CD8-positive, alpha-beta memory T cell (primary cell): Measurements from ENCODE around the gene CCNQ. TPM values are rescaled to one million over a fixed set of nuclear protein-coding genes. Genes with fewer than 3 reads are reported as not detected.

Experiments
- CTCF ChIA-PET: fragments of 350-600 bp; sonication (Branson Sonifier 250); formaldehyde crosslinking; loops from one replicate; lab custom pipeline; 2021; ENCODE audit warnings: antibody characterized with exemption; lab: Charles Lee
- POLR2A ChIA-PET: fragments of 350-600 bp; sonication (Branson Sonifier 250); formaldehyde crosslinking; loops from one replicate; lab custom pipeline; 2021; ENCODE audit warnings: antibody characterized with exemption; lab: Charles Lee
- DNase-seq, 5 donors: peaks; one replicate each; pipeline versions ENCODE4 v3.0.0 to v3.0.0-alpha.2; 2020 to 2022; ENCODE audit warnings: mixed read lengths in 1 of 5
- H3K27ac ChIP-seq: one replicate; pipeline ENCODE4 v1.7.0; 2013; ENCODE audit warnings: low read depth, mild to moderate bottlenecking, low read length, moderate library complexity
- H3K27me3 ChIP-seq: 2 replicates; pipeline ENCODE4 v1.7.0; 2013; ENCODE audit warnings: low read length, mild to moderate bottlenecking; ENCODE audit not compliant: insufficient read depth, poor library complexity, severe bottlenecking
- H3K36me3 ChIP-seq: 2 replicates; pipeline ENCODE4 v1.7.0; 2013; ENCODE audit warnings: mild to moderate bottlenecking, low read length, moderate library complexity; ENCODE audit not compliant: insufficient read depth
- H3K4me1 ChIP-seq: 2 replicates; pipeline ENCODE4 v1.7.0; 2013; ENCODE audit warnings: mild to moderate bottlenecking, low read length, moderate library complexity; ENCODE audit not compliant: insufficient read depth
- H3K4me3 ChIP-seq: 2 replicates; pipeline ENCODE4 v1.7.0; 2013; ENCODE audit warnings: mild to moderate bottlenecking, low read length
- H3K9me3 ChIP-seq: 2 replicates; pipeline ENCODE4 v1.7.0; 2013; ENCODE audit warnings: mild to moderate bottlenecking, low read length
- H3K27ac Mint-ChIP-seq, 8 donors: one replicate each; pipeline ENCODE4 v1.8.0; 2020 to 2021; ENCODE audit warnings: mixed read lengths in 8 of 8, mild to moderate bottlenecking in 6 of 8, inconsistent platforms in 3 of 8, moderate library complexity in 3 of 8
- H3K27me3 Mint-ChIP-seq, 2 donors: one replicate each; pipeline ENCODE4 v1.8.0; 2020 to 2021; ENCODE audit warnings: mixed read lengths in 2 of 2, mild to moderate bottlenecking in 1 of 2, moderate library complexity in 1 of 2
- H3K36me3 Mint-ChIP-seq, 3 donors: one replicate each; pipeline ENCODE4 v1.8.0; 2020 to 2021; ENCODE audit warnings: mixed read lengths in 3 of 3, inconsistent platforms in 1 of 3, mild to moderate bottlenecking in 1 of 3
- H3K4me1 Mint-ChIP-seq, 3 donors: one replicate each; pipeline ENCODE4 v1.8.0; 2020 to 2021; ENCODE audit warnings: mixed read lengths in 3 of 3, inconsistent platforms in 1 of 3, mild to moderate bottlenecking in 1 of 3
- H3K4me3 Mint-ChIP-seq, 7 donors: one replicate each; pipeline ENCODE4 v1.8.0; 2020 to 2021; ENCODE audit warnings: mixed read lengths in 7 of 7, mild to moderate bottlenecking in 6 of 7, moderate library complexity in 4 of 7, inconsistent platforms in 2 of 7
- H3K9me3 Mint-ChIP-seq, 5 donors: one replicate each; pipeline ENCODE4 v1.8.0; 2020 to 2022; ENCODE audit warnings: mixed read lengths in 5 of 5, mild to moderate bottlenecking in 3 of 5, moderate library complexity in 2 of 5, inconsistent platforms in 1 of 5
- polyA plus RNA-seq: library from polyadenylated mRNA; unstranded; fragments of 300-500 nt; fragmentation: Illumina TruSeq; gene quantifications from one replicate; pipeline ENCODE4 v1.2.3, GENCODE V29; 2021
- total RNA-seq, 2 experiments: library from RNA; stranded (reverse); gene quantifications; one replicate each; pipeline ENCODE4 v1.2.3, GENCODE V29; 2021

The CCNQ gene
- total and polyA plus RNA-seq, 3 experiments from 2014 or later: 36.2 to 38.3 (median 36.9) TPM

- no peak overlapping the region for H3K4me3 Mint-ChIP-seq
- CTCF ChIA-PET: interaction anchor here (0.9 to 2.3 kb wide), 8 partner anchors 10 to 145 kb away, joined by 3 to 10 read pairs (median 6); no protein-coding TSS in a partner anchor
- H3K27me3 ChIP-seq: no peaks in the 10 kb centered on the region
- no peak overlapping the region for H3K4me3 ChIP-seq
- H3K4me1 Mint-ChIP-seq: no peaks in the 10 kb centered on the region
- peak; percentile 27 to 67 (median 29) for DNase-seq
- H3K9me3 Mint-ChIP-seq: no peaks in the 10 kb centered on the region
- no peak overlapping the region for H3K27ac ChIP-seq
- H3K27ac Mint-ChIP-seq: no peak overlapping the region
- no peaks in the 10 kb centered on the region for H3K36me3 ChIP-seq
- no peaks in the 10 kb centered on the region for H3K36me3 Mint-ChIP-seq
- POLR2A ChIA-PET: no interaction called here
- no peaks in the 10 kb centered on the region for H3K4me1 ChIP-seq
- no peaks in the 10 kb centered on the region for H3K9me3 ChIP-seq
- peaks cover 0 to 2% of the 10 kb centered on the region in 2 donors for H3K27me3 Mint-ChIP-seq
Observed at GRCh38 chrX:153554519-153555167, 44.3 kb downstream of the CCNQ start.

- no peak for DNase-seq
- no peaks in the 10 kb centered on the region for H3K9me3 Mint-ChIP-seq
- H3K4me3 Mint-ChIP-seq: no peak overlapping the region
- no peak overlapping the region for H3K4me3 ChIP-seq
- no peak overlapping the region for H3K27ac Mint-ChIP-seq
- H3K27me3 ChIP-seq: no peaks in the 10 kb centered on the region
- CTCF ChIA-PET: interaction anchor here (1.5 kb wide), 1 partner anchor 58 kb away, joined by 3 read pairs; no protein-coding TSS in a partner anchor
- no peaks in the 10 kb centered on the region for H3K36me3 Mint-ChIP-seq
- no peaks in the 10 kb centered on the region for H3K9me3 ChIP-seq
- no peak overlapping the region for H3K27ac ChIP-seq
- H3K27me3 Mint-ChIP-seq: peaks cover 2 to 4% of the 10 kb centered on the region in 2 donors
- H3K36me3 ChIP-seq: no peaks in the 10 kb centered on the region
- no peaks in the 10 kb centered on the region for H3K4me1 Mint-ChIP-seq
- POLR2A ChIA-PET: no interaction called here
- H3K4me1 ChIP-seq: no peaks in the 10 kb centered on the region
Observed at GRCh38 chrX:153551135-153551534, 47.8 kb downstream of the CCNQ start.

GRCh38 chrX:153549807-153550206 is 49.1 kb downstream of the CCNQ start:
- no peak overlapping the region for H3K4me3 Mint-ChIP-seq
- ChIA-PET POLR2A (no interaction called here), CTCF (no interaction called here)
- H3K4me1 ChIP-seq: no peaks in the 10 kb centered on the region
- H3K27ac ChIP-seq: no peak overlapping the region
- H3K36me3 Mint-ChIP-seq: no peaks in the 10 kb centered on the region
- no peak for DNase-seq
- H3K36me3 ChIP-seq: no peaks in the 10 kb centered on the region
- no peak overlapping the region for H3K4me3 ChIP-seq
- H3K27ac Mint-ChIP-seq: no peak overlapping the region
- H3K9me3 Mint-ChIP-seq: no peaks in the 10 kb centered on the region
- no peaks in the 10 kb centered on the region for H3K27me3 ChIP-seq
- H3K4me1 Mint-ChIP-seq: no peaks in the 10 kb centered on the region
- no peaks in the 10 kb centered on the region for H3K9me3 ChIP-seq
- H3K27me3 Mint-ChIP-seq: peaks cover 2 to 4% of the 10 kb centered on the region in 2 donors

GRCh38 chrX:153549231-153549630 is 49.7 kb downstream of the CCNQ start:
- H3K4me1 Mint-ChIP-seq: no peaks in the 10 kb centered on the region
- no peak for DNase-seq
- Histone ChIP-seq H3K4me1 (no peaks in the 10 kb centered on the region), H3K36me3 (no peaks in the 10 kb centered on the region), H3K27ac (no peak overlapping the region), H3K9me3 (no peaks in the 10 kb centered on the region), H3K27me3 (no peaks in the 10 kb centered on the region), H3K4me3 (no peak overlapping the region)
- ChIA-PET POLR2A (no interaction called here), CTCF (no interaction called here)
- no peak overlapping the region for H3K4me3 Mint-ChIP-seq
- H3K27me3 Mint-ChIP-seq: peaks cover 3 to 4% of the 10 kb centered on the region in 2 donors
- H3K9me3 Mint-ChIP-seq: no peaks in the 10 kb centered on the region
- no peaks in the 10 kb centered on the region for H3K36me3 Mint-ChIP-seq
- no peak overlapping the region for H3K27ac Mint-ChIP-seq

- Histone ChIP-seq H3K4me1 (no peaks in the 10 kb centered on the region), H3K4me3 (no peak overlapping the region), H3K27ac (no peak overlapping the region), H3K36me3 (no peaks in the 10 kb centered on the region), H3K9me3 (no peaks in the 10 kb centered on the region), H3K27me3 (no peaks in the 10 kb centered on the region)
- no peak for DNase-seq
- ChIA-PET POLR2A (no interaction called here), CTCF (interaction anchor here (1.5 kb wide), 1 partner anchor 9 kb away, joined by 4 read pairs; no protein-coding TSS in a partner anchor)
- Mint-ChIP-seq H3K27me3 (peaks cover 4% of the 10 kb centered on the region in 2 donors), H3K4me1 (no peaks in the 10 kb centered on the region), H3K9me3 (no peaks in the 10 kb centered on the region), H3K27ac (no peak overlapping the region), H3K4me3 (no peak overlapping the region), H3K36me3 (no peaks in the 10 kb centered on the region)
Observed at GRCh38 chrX:153547195-153547594, 51.7 kb downstream of the CCNQ start.

GRCh38 chrX:153546386-153546785 is 52.6 kb downstream of the CCNQ start:
- no peaks in the 10 kb centered on the region for H3K36me3 ChIP-seq
- Mint-ChIP-seq H3K27me3 (peaks cover 4% of the 10 kb centered on the region in 2 donors), H3K36me3 (no peaks in the 10 kb centered on the region), H3K27ac (peak overlapping the region in 1 of 8 donors; percentile 54), H3K4me3 (no peak overlapping the region), H3K9me3 (no peaks in the 10 kb centered on the region), H3K4me1 (no peaks in the 10 kb centered on the region)
- no peaks in the 10 kb centered on the region for H3K4me1 ChIP-seq
- H3K27ac ChIP-seq: no peak overlapping the region
- no peak for DNase-seq
- ChIA-PET POLR2A (no interaction called here), CTCF (interaction anchor here (1.5 kb wide), 1 partner anchor 9 kb away, joined by 4 read pairs; no protein-coding TSS in a partner anchor)
- no peaks in the 10 kb centered on the region for H3K27me3 ChIP-seq
- no peaks in the 10 kb centered on the region for H3K9me3 ChIP-seq
- H3K4me3 ChIP-seq: no peak overlapping the region

GRCh38 chrX:153544727-153545126 is 54.2 kb downstream of the CCNQ start:
- no peak overlapping the region for H3K4me3 Mint-ChIP-seq

GRCh38 chrX:153539979-153540358 is 59.0 kb downstream of the CCNQ start:
- Mint-ChIP-seq H3K4me1 (no peaks in the 10 kb centered on the region), H3K27me3 (peaks cover 0 to 12% of the 10 kb centered on the region in 2 donors), H3K9me3 (no peaks in the 10 kb centered on the region), H3K36me3 (no peaks in the 10 kb centered on the region), H3K27ac (no peak overlapping the region), H3K4me3 (no peak overlapping the region)
- H3K4me1 ChIP-seq: no peaks in the 10 kb centered on the region
- no peaks in the 10 kb centered on the region for H3K9me3 ChIP-seq
- H3K4me3 ChIP-seq: no peak overlapping the region
- no peaks in the 10 kb centered on the region for H3K27me3 ChIP-seq
- CTCF ChIA-PET: interaction anchor here (0.8 to 5.4 kb wide), 12 partner anchors 8 to 598 kb away, joined by 3 to 59 read pairs (median 4); partner anchors contain the start of gene HAUS7
- no peak overlapping the region for H3K27ac ChIP-seq
- no peaks in the 10 kb centered on the region for H3K36me3 ChIP-seq
- DNase-seq: no peak
- POLR2A ChIA-PET: no interaction called here

More at GRCh38 chrX:153544727-153545126, 54.2 kb downstream of the CCNQ start:
- POLR2A ChIA-PET: no interaction called here
- DNase-seq: no peak
- H3K27me3 Mint-ChIP-seq: peaks cover 4 to 7% of the 10 kb centered on the region in 2 donors
- H3K36me3 Mint-ChIP-seq: no peaks in the 10 kb centered on the region
- no peaks in the 10 kb centered on the region for H3K27me3 ChIP-seq
- H3K27ac Mint-ChIP-seq: no peak overlapping the region
- H3K4me1 Mint-ChIP-seq: no peaks in the 10 kb centered on the region
- no peak overlapping the region for H3K27ac ChIP-seq
- H3K36me3 ChIP-seq: no peaks in the 10 kb centered on the region
- no peak overlapping the region for H3K4me3 ChIP-seq
- CTCF ChIA-PET: no interaction called here
- H3K9me3 Mint-ChIP-seq: no peaks in the 10 kb centered on the region
- H3K4me1 ChIP-seq: no peaks in the 10 kb centered on the region
- no peaks in the 10 kb centered on the region for H3K9me3 ChIP-seq
